Erythroblast (primary cell): ENCODE measurements around the gene NKAP.

Experiments
- GATA1 ChIP-seq: IDR thresholded peaks from 2 replicates; pipeline ENCODE4 v1.6.1; 2011; ENCODE audit warnings: low read depth, mild to moderate bottlenecking, control low read depth, low read length, moderate library complexity
- POLR2A ChIP-seq: IDR thresholded peaks from 2 replicates; pipeline ENCODE4 v1.6.1; 2011; ENCODE audit warnings: mild to moderate bottlenecking, low read length

- TF ChIP-seq POLR2A = no peak
- TF ChIP-seq GATA1 = no peak
Measured at GRCh38 chrX:119948381-119948780, 4.8 kb upstream of the NKAP start.
